Measurements from ENCODE around the gene TGFA. TPM values are rescaled to one million over a fixed set of nuclear protein-coding genes. Genes with fewer than 3 reads are reported as not detected.

The TGFA gene
- total RNA-seq, 2 donors from 2014 or later = 13.5 to 18.5 TPM

DNA sequence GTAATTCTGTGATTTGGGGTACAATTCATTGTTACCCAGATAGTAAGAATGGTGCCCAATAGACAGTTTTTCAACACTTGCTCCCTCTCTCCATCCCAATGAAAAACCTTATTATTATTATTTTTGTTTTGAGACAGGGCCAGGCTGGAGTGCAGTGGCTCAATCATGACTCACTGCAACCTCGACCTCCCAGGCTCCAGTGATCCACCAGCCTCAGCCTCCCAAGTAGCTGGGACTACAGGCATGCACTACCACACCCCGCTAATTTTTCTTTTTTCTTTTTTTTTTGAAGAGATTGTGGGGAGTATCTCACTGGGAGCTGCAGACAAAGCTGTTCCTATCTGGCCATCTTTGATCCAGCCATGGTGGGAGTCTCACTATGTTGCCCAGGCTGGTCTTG lies 7.2 kb downstream of the TGFA start:
- H3K4me1 ChIP-seq = peaks cover 7% of the 10 kb centered on the region
- H3K9me3 ChIP-seq = no peaks in the 10 kb centered on the region
- H3K27ac ChIP-seq = no peak overlapping the region
- TF ChIP-seq POLR2A (IDR thresholded peaks at IDR 0.05) (no peak), CTCF (IDR thresholded peaks at IDR 0.05) (no peak)
- H3K36me3 ChIP-seq (replicated peaks in 1 of 2; ENCODE audit: insufficient read depth in 1 of 2, low read depth in 2 of 2) = no peaks in the 10 kb centered on the region
- no peaks in the 10 kb centered on the region for H3K27me3 ChIP-seq
- no peak overlapping the region for H3K4me3 ChIP-seq
- WGBS, 2 donors = 82 to 89% methylated on average over 2 of the region's 2 CpGs
- intact Hi-C loops (cut with DNase I) = no loop called here
- ATAC-seq (no peak), DNase-seq (no peak)

- no peak for DNase-seq
- TF ChIP-seq CTCF (IDR thresholded peaks at IDR 0.05) = no peak
- no peak for TF ChIP-seq POLR2A (IDR thresholded peaks at IDR 0.05)
- no peaks in the 10 kb centered on the region for H3K4me1 ChIP-seq
- no peaks in the 10 kb centered on the region for H3K36me3 ChIP-seq (replicated peaks in 1 of 2; ENCODE audit: insufficient read depth in 1 of 2, low read depth in 2 of 2)
- no peak overlapping the region for H3K27ac ChIP-seq
- no peak for ATAC-seq
- no peak overlapping the region for H3K4me3 ChIP-seq
- no peaks in the 10 kb centered on the region for H3K9me3 ChIP-seq
- intact Hi-C loops (cut with DNase I) = no loop called here
- H3K27me3 ChIP-seq = no peaks in the 10 kb centered on the region
- 67 to 74% methylated on average over 8 of the region's 8 CpGs for WGBS, 2 donors
Observed at GRCh38 chr2:70541481-70542020, 12.1 kb downstream of the TGFA start.

DNA sequence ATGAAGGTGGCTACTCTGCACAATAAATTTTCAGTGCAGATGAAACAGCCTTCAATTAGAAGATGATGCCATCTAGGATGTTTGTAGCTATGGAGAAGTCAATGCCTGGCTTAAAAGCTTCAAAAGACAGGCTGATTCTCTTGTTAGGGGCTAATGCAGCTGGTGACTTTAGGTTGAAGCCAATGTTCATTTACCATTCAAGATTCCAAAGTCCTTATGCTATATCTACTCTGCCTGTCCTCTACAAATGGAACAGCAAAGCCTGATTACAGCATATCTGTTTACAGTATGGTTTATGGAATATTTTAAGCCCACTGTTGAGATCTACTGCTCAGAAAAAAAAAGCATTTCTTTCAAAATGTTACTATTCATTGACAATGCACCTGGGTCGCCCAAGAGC lies 15.8 kb downstream of the TGFA start:
- H3K4me1 ChIP-seq = no peaks in the 10 kb centered on the region
- H3K9me3 ChIP-seq = no peaks in the 10 kb centered on the region
- no peak for TF ChIP-seq CTCF (IDR thresholded peaks at IDR 0.05)
- no peak for TF ChIP-seq POLR2A (IDR thresholded peaks at IDR 0.05)
- no peaks in the 10 kb centered on the region for H3K27me3 ChIP-seq
- DNase-seq = no peak
- ATAC-seq = no peak
- intact Hi-C loops (cut with DNase I) = no loop called here
- no peaks in the 10 kb centered on the region for H3K36me3 ChIP-seq (replicated peaks in 1 of 2; ENCODE audit: insufficient read depth in 1 of 2, low read depth in 2 of 2)
- no peak overlapping the region for H3K4me3 ChIP-seq
- 91 to 96% methylated on average over 1 of the region's 1 CpG for WGBS, 2 donors
- H3K27ac ChIP-seq = no peak overlapping the region

GRCh38 chr2:70536517-70537055 lies 17.0 kb downstream of the TGFA start:
- Histone ChIP-seq H3K27ac (no peak overlapping the region), H3K9me3 (no peaks in the 10 kb centered on the region), H3K4me3 (no peak overlapping the region), H3K4me1 (peaks cover 7% of the 10 kb centered on the region), H3K36me3 (replicated peaks in 1 of 2; ENCODE audit: insufficient read depth in 1 of 2, low read depth in 2 of 2) (no peaks in the 10 kb centered on the region), H3K27me3 (no peaks in the 10 kb centered on the region)
- 94 to 99% methylated on average over 2 of the region's 2 CpGs for WGBS, 2 donors
- DNase-seq (no peak), ATAC-seq (no peak)
- TF ChIP-seq CTCF (IDR thresholded peaks at IDR 0.05) (no peak), POLR2A (IDR thresholded peaks at IDR 0.05) (no peak)
- intact Hi-C loops (cut with DNase I) = no loop called here

DNA sequence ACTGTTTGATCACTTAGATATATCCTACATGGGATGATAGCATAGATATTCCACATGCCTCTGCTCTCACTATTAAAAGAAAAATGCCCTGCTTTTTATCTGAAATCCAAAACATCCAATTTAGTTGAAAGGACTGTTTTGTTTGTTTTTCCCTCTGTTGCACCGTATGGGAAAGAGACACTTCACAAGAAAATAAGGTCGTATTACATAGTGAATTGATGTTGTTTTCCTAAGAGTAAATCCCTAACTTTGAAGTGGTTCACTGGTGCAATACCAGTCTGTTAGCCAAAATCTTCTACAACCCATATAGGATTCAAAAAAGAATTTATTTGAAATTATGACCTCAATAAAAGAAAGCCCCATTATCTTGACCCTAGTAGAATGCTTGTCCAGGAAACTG lies 18.1 kb downstream of the TGFA start:
- DNase-seq (no peak), ATAC-seq (no peak)
- H3K9me3 ChIP-seq = no peaks in the 10 kb centered on the region
- TF ChIP-seq CTCF (IDR thresholded peaks at IDR 0.05) (no peak), POLR2A (IDR thresholded peaks at IDR 0.05) (no peak)
- H3K27me3 ChIP-seq = no peaks in the 10 kb centered on the region
- WGBS, 2 donors = 36 to 52% methylated on average over 2 of the region's 2 CpGs
- peaks cover 7% of the 10 kb centered on the region for H3K4me1 ChIP-seq
- no peaks in the 10 kb centered on the region for H3K36me3 ChIP-seq (replicated peaks in 1 of 2; ENCODE audit: insufficient read depth in 1 of 2, low read depth in 2 of 2)
- H3K4me3 ChIP-seq = no peak overlapping the region
- no peak overlapping the region for H3K27ac ChIP-seq
- intact Hi-C loops (cut with DNase I) = no loop called here

Measured in body of pancreas (tissue), 4 donors.